NK-92 (cell line): Measurements from ENCODE around the gene SCYGR8.
"Not testable (repeated sequence)": the region's sequence is repeated elsewhere in the genome, so short reads cannot be mapped to it uniquely, and the experiment has no call there.

ENCODE experiments used
- DNase-seq: peaks from one replicate; lab custom pipeline; 2025; ENCODE audit not compliant: unreplicated experiment; lab: John Stamatoyannopoulos, UW

The SCYGR8 gene

DNA sequence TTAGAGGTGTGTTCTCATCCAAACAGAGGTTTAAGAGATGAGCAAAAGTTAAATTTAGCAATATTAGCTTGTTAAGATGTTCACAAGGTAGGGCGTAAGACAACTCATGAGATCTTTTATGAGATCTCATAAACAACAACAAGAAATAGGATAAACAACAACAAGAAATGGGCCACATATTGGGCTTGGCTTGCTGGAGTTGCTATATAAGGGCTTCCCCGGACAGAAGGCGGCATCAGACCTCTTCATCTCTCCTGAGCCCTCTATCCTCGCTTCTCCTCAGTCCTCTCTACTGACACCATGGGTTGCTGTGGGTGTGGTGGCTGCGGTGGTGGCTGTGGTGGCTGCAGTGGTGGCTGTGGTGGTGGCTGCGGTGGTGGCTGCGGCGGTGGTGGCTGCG lies at the start of gene SCYGR8:
Gene SCYGR8, plus strand, starts transcription at position 301 of the 400 bp plus-strand sequence. Its CDS starts 0 bp downstream, at position 301.
- no peak for DNase-seq

DNA sequence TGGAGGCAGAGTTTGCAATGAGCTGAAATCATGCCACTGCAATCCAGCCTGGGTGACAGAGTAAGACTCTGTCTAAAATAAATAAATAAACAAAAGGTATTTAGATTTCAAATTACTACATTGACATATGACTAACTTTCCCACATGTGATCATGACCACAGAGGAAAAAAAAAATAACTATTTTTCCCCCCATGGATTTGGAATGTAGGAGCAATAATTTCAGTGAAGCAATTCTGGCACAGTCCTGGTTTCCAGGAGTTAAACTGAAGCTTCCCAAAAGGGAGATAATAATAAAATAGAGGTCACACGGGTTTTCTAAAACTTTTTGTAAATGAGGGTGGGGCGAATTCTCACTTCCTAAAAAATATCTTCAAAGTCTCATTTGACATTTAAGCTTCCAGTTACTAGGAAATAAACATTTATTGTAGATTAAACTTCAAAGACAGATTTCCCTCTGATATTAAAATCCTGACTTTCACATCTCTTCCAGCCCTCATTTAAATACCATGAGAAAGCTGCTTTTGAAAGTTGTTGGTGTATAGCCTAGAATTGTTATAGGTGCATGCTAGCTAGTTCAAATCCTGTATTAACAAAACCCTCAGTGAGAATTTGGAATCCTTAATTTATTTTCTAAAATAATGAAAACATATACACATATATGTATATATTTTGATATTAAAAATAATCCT lies 48.6 kb upstream of the SCYGR8 start:
- no peak for DNase-seq

- no peak for DNase-seq
Measured at GRCh38 chr2:227701556-227701955, 44.1 kb upstream of the SCYGR8 start.

- DNase-seq: no peak
Measured at GRCh38 chr2:227703280-227703732, 42.4 kb upstream of the SCYGR8 start.

DNA sequence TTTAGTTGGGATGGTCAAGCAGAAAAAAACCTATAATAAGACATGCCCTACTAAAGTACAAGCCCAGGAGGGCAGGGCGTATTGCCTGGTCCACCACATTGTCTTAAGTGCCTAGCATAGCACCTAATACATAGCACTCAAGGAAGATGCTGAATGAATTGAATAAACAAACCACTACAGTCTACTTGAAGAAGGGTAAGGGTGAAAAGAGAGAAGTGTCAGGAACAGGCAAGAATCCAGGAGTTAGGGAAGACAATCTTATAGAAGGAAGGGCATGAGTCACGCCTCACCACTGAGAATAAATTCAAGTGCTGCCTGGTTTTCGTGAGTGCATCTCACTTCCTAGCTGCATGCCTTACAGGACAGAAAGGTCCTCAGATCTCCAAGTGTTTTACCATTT lies 41.7 kb upstream of the SCYGR8 start:
- DNase-seq: no peak

GRCh38 chr2:227706859-227707258 lies 38.8 kb upstream of the SCYGR8 start:
- DNase-seq: no peak

DNA sequence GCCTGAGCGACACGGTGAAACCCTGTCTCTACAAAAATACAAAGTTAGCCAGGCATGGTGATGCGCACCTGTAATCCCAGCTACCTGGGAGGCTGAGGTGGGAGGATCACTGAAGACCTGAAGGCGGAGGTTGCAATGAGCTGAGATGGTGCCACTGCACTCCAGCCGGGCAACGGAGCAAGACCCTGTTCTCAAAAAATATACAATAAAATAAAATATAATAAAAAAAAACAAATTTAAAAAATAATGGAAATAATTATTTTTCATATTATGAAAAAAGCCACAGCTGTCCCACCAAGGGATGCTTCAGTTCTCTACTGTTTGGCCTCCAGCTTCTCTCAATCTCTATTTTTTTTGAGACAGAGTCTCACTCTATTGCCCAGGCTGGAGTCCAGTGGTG lies 38.3 kb upstream of the SCYGR8 start:
- DNase-seq: no peak

GRCh38 chr2:227710986-227711385 lies 34.7 kb upstream of the SCYGR8 start:
- DNase-seq: no peak

DNA sequence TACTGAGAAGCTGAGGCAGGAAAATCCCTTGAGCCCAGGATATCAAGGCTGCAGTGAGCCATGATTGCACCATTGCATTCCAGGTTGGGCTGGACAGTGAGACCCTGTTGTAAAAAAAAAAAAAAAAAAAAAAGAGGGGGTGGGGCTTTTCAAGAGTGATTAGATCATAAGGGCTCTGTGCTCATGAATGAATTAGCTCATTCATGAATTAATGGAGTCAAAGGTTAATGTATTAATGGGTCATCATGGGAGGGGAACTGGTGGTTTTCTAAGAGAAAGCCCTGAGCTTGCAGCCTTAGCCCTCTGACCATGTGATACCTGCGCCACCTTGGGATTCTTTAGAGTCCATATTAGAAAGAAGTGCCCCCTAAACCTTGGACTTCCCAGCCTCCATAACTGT lies 32.4 kb upstream of the SCYGR8 start:
- DNase-seq: no peak

GRCh38 chr2:227716501-227716900 lies 29.2 kb upstream of the SCYGR8 start:
- DNase-seq: no peak

DNA sequence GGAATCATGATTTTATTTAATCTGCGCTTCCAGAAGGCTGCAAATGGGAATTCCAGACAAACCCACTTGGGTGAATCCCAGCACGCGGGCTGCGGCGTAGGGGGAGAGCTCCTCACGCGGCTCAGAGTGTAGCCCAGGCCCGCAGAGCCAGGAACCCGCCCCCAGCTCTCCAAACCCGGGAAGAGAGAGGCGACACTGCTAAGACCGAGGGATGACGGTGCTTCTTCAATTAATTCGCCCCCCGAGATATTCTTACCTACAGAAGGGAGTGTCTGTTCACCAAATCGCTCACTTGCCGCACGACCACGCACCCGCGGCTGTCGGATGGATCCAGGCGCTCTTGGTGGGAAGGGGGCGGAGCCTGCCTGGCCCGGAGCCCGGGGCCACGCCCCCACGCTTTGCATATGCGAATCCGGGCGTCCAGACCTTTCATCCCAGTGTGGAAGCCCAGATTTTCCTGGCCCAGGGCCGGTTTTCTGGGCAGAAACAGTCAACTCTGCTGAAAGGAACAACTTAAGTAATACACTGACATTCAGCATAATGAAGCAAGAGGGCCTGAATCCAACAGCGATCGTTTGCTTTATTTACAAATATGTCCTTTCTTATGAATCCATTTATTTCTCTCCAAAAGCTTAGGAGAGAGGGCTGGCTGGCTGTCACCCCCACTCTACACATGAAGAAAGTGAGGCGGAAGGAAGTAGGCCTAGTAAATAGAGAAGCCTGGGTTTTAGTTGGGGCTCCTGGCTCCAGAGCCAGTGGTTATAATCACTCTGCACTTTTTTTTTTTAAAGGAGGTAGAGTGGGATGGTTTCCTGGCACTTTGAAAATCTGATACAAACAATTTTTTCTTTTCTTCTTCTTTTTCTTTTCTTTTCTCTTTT lies 27.8 kb upstream of the SCYGR8 start, which contains the start of gene SLC19A3:
Gene SLC19A3, minus strand, starts transcription at position 342 of the 881 bp plus-strand sequence. CDS start 15,710 bp downstream, outside the sequence.
- no peak for DNase-seq

- DNase-seq: no peak
Measured at GRCh38 chr2:227719641-227720040, 26.1 kb upstream of the SCYGR8 start.

- no peak for DNase-seq
Measured at GRCh38 chr2:227720680-227721079, 25.0 kb upstream of the SCYGR8 start.

- not testable (repeated sequence) for DNase-seq
Measured at GRCh38 chr2:227722821-227723220, 22.9 kb upstream of the SCYGR8 start.

GRCh38 chr2:227724394-227725039 lies 21.2 kb upstream of the SCYGR8 start, which contains the start of gene SCYGR6:
TSS of gene SCYGR6 (minus strand) at chr2:227724757. CDS start at chr2:227724757, 0 bp downstream.
- DNase-seq: no peak

GRCh38 chr2:227728035-227728434 lies 17.7 kb upstream of the SCYGR8 start, which contains the start of gene SCYGR7:
TSS of gene SCYGR7 (plus strand) at chr2:227728335. CDS start at chr2:227728335, 0 bp downstream.
- no peak for DNase-seq

GRCh38 chr2:227739351-227739750 lies 6.3 kb upstream of the SCYGR8 start:
- no peak for DNase-seq

DNA sequence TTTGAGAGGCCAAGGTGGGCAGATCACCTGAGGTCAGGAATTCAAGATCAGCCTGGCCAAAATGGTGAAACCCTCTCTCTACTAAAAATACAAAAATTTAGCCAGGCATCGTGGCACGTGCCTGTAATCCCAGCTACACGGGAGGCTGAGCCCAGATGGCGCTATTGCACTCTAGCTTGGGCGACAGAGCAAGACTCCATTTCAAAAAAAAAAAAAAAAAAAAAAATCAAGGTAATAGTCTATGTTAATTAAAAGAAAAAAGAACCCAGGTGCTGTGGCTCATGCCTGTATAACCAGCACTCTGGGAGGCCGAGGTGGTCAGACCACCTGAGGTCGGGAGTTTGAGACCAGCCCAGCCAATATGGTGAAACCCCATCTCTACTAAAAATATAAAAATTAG lies 5.0 kb upstream of the SCYGR8 start:
- not testable (repeated sequence) for DNase-seq

- no peak for DNase-seq
Measured at GRCh38 chr2:227748079-227748478, 2.4 kb downstream of the SCYGR8 start.

DNA sequence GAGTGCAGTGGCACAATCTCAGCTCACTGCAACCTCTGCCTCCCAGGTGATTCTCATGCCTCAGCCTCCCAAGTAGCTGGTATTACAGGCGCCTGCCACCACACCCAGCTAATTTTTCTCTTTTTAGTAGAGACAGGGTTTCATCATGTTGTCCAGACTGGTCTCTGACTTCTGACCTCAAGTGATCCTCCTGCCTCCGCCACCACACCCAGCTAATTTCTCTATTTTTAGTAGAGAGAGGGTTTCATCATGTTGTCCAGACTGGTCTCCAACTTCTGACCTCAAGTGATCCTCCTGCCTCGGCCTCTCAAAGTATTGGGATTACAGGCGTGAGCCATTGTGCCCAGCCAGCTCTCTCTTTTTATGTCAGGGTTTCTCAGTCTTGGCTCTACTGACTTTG lies 10.6 kb downstream of the SCYGR8 start:
- DNase-seq: not testable (repeated sequence)

DNA sequence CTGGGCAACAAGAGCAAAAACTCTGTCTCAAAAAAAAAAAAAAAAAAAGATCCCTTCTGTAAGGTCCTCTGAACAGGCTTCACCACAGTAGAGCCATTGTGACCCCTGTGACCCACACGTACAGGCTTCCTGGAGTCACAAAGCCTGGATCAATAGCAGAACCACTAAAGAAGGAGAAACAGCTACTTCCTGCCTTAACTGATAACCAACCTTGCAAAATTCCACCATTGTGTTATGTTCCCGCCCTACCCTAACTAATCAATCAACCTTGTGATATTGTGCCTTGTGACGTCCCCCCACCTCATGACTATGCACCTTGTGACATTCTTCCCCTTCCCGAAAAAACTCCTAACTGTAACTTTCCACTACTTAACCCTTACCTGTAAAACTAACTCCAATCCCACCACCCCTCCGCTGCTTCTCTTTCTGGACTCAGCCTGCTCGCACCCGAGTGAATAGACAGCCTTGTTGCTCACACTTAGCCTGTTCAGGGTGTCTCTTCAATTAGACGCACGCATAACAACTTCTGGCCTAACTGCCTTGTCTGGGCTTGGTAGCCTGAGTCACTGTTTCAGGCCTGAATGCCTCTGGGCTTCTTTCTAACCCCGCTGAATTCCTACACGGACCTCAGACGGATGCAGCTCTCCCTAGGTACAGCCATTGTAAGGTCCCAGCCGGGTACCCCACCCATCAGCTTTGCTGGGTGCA lies 13.9 kb downstream of the SCYGR8 start:
- DNase-seq: no peak
